Osteocyte (in vitro differentiated cells): Measurements from ENCODE around the gene CHST7. TPM values are rescaled to one million over a fixed set of nuclear protein-coding genes. Genes with fewer than 3 reads are reported as not detected.
A peak's percentile ranks its signal among the peaks of the same experiment; 100 is the strongest.
"Not testable (repeated sequence)": the region's sequence is repeated elsewhere in the genome, so short reads cannot be mapped to it uniquely, and the experiment has no call there.

Experiments used
- DNase-seq: peaks from one replicate; pipeline ENCODE4 v3.0.0; 2021; ENCODE audit warnings: mixed read lengths; ENCODE audit not compliant: unreplicated experiment; ENCODE audit errors: extremely low spot score
- H3K27ac Mint-ChIP-seq: one replicate; pipeline ENCODE4 v1.8.0; 2021; ENCODE audit warnings: mild to moderate bottlenecking, mixed read lengths; ENCODE audit not compliant: unreplicated experiment
- H3K27me3 Mint-ChIP-seq: one replicate; pipeline ENCODE4 v1.8.0; 2021; ENCODE audit warnings: mixed read lengths; ENCODE audit not compliant: unreplicated experiment
- H3K36me3 Mint-ChIP-seq: one replicate; pipeline ENCODE4 v1.8.0; 2021; ENCODE audit warnings: mixed read lengths; ENCODE audit not compliant: unreplicated experiment
- H3K4me1 Mint-ChIP-seq: one replicate; pipeline ENCODE4 v1.8.0; 2021; ENCODE audit warnings: mixed read lengths; ENCODE audit not compliant: unreplicated experiment
- H3K4me3 Mint-ChIP-seq: one replicate; pipeline ENCODE4 v1.8.0; 2021; ENCODE audit warnings: mild to moderate bottlenecking, moderate library complexity, mixed read lengths; ENCODE audit not compliant: unreplicated experiment
- H3K9me3 Mint-ChIP-seq: one replicate; pipeline ENCODE4 v1.8.0; 2021; ENCODE audit warnings: mixed read lengths; ENCODE audit not compliant: unreplicated experiment
- long read RNA-seq: library from polyadenylated mRNA; unstranded; transcript quantifications from one replicate; pipeline ENCODE4 v2.0.0, GENCODE V29; 2021
- total RNA-seq: library from RNA; stranded (reverse); gene quantifications from 2 replicates; pipeline ENCODE4 v1.2.1, GENCODE V29; 2021
- TF ChIP-seq, protein P1 (sequence below): fragments of 200-600 bp; sonication (generic); IDR thresholded peaks from 2 replicates; pipeline ENCODE4 v1.5.0; 2021; ENCODE audit warnings: antibody characterized with exemption, mild to moderate bottlenecking, moderate library complexity

The CHST7 gene
- total RNA-seq, result 14.8 and 16.7 TPM in 2 replicates
- long read RNA-seq, partial matches to known transcripts, result 0 of 3 reads
- long read RNA-seq, other reads (novel, unspliced or antisense), result 0 of 3 reads

GRCh38 chrX:46573331-46573891 is at the start of gene CHST7:
CHST7 (plus strand) TSS chrX:46573765; CDS start chrX:46573932, 167 bp downstream.
- Mint-ChIP-seq H3K27ac (peak within 1 kb of the TSS; percentile 50), H3K36me3 (no peaks in the 10 kb centered on the region), H3K27me3 (no peaks in the 10 kb centered on the region), H3K9me3 (no peaks in the 10 kb centered on the region), H3K4me3 (peak within 1 kb of the TSS; percentile 77), H3K4me1 (peaks cover 23% of the 10 kb centered on the region)
- TF ChIP-seq, protein P1, sequence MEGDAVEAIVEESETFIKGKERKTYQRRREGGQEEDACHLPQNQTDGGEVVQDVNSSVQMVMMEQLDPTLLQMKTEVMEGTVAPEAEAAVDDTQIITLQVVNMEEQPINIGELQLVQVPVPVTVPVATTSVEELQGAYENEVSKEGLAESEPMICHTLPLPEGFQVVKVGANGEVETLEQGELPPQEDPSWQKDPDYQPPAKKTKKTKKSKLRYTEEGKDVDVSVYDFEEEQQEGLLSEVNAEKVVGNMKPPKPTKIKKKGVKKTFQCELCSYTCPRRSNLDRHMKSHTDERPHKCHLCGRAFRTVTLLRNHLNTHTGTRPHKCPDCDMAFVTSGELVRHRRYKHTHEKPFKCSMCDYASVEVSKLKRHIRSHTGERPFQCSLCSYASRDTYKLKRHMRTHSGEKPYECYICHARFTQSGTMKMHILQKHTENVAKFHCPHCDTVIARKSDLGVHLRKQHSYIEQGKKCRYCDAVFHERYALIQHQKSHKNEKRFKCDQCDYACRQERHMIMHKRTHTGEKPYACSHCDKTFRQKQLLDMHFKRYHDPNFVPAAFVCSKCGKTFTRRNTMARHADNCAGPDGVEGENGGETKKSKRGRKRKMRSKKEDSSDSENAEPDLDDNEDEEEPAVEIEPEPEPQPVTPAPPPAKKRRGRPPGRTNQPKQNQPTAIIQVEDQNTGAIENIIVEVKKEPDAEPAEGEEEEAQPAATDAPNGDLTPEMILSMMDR, result peak; percentile 60
- DNase-seq, result peak; percentile 89

DNA sequence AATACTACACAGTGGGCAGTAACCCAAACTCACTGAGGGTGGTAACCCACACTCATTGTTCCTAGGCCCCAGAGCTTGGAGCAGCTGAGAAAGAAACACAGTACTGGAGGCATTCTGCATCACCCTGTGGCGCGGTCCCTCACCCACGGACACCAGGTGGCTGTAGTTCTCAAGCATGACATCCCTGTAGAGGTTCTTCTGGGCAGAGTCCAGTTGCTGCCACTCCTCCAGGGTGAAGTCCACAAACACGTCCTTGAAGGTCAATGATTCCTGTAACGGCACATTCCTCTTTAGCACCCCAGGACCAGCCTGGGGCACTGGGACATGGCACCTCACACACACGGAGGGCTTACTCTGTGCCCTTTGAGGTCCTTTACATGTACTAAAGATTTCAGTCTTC is 44.9 kb upstream of the CHST7 start:
- not testable (repeated sequence) for H3K27ac Mint-ChIP-seq, H3K4me3 Mint-ChIP-seq, H3K27me3 Mint-ChIP-seq, H3K9me3 Mint-ChIP-seq, H3K4me1 Mint-ChIP-seq, H3K36me3 Mint-ChIP-seq
- DNase-seq, result peak; percentile 62

DNA sequence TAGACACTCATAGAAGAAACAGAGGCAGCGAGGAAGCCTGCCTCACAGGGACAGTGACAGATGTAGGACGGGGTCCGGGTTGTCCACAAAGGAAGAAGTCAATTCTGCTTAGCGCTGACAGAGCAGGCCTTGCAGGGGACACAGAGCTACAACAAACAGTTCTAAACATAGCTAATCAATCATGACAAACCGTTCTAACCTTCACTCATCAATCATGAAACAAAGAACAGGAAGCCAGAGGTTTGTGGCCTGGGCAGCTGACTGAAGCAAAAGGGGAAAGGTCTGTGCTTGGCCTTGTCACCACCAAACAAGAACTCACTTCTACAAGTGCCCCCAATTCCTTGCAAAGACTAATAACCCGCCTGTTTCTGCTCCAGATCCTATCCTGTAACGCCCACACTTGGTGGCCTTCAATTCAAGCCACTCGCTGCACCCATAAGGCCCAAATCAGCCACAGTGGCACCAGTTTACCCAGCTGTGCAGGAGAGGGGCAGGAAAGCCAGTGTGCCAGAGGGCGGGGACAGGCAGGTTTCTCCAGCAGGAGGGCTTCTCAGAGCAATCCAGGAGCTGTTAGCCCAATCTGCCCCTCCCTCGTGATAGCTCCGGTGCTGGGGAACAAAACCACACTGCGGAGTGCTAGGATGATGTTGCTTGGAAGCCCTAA is 43.7 kb upstream of the CHST7 start:
- not testable (repeated sequence) for H3K27ac Mint-ChIP-seq, H3K27me3 Mint-ChIP-seq, H3K36me3 Mint-ChIP-seq

GRCh38 chrX:46530404-46530908 is 43.1 kb upstream of the CHST7 start:
- not testable (repeated sequence) for DNase-seq, H3K27me3 Mint-ChIP-seq, H3K36me3 Mint-ChIP-seq, H3K27ac Mint-ChIP-seq, H3K4me1 Mint-ChIP-seq, H3K4me3 Mint-ChIP-seq, H3K9me3 Mint-ChIP-seq

More for the DNA sequence above, 43.7 kb upstream of the CHST7 start:
- not testable (repeated sequence) for H3K4me1 Mint-ChIP-seq, H3K4me3 Mint-ChIP-seq, H3K9me3 Mint-ChIP-seq
- peak; percentile 73 for DNase-seq

GRCh38 chrX:46531442-46531841 is 42.1 kb upstream of the CHST7 start:
- Mint-ChIP-seq H3K4me3 (no peak overlapping the region), H3K27ac (no peak overlapping the region), H3K36me3 (peaks cover 6% of the 10 kb centered on the region), H3K9me3 (no peaks in the 10 kb centered on the region), H3K27me3 (no peaks in the 10 kb centered on the region), H3K4me1 (no peaks in the 10 kb centered on the region)
- DNase-seq, result peak; percentile 27
- TF ChIP-seq, protein P1, result no peak

DNA sequence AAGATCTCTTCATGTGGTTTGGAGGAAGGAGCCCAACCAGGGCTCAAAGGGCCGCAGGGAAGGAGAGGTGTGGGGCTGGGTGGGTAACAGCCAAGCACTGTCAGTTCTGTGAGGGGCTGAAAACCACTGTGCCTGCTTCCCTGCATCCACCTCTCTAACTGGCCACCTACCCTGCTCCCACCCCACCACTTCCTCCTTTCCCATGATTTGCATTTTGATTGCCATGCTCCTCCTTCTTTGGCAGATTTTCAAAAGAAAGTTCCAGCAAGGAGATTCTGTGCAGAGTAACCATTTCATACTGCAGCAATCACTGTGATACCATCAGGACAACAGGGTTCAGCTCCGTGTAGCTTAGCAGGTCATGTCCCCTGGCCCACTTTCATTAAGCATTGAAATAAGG is 30.1 kb upstream of the CHST7 start:
- Mint-ChIP-seq H3K36me3 (peaks cover 5% of the 10 kb centered on the region), H3K27me3 (no peaks in the 10 kb centered on the region), H3K4me1 (peaks cover 25% of the 10 kb centered on the region), H3K9me3 (no peaks in the 10 kb centered on the region), H3K27ac (no peak overlapping the region), H3K4me3 (no peak overlapping the region)
- TF ChIP-seq, protein P1, result no peak
- DNase-seq, result no peak

GRCh38 chrX:46544527-46544926 is 29.0 kb upstream of the CHST7 start:
- DNase-seq, H3K36me3 Mint-ChIP-seq, H3K27me3 Mint-ChIP-seq, H3K9me3 Mint-ChIP-seq: not testable (repeated sequence)
- peaks cover 26% of the 10 kb centered on the region for H3K4me1 Mint-ChIP-seq
- peak overlapping the region; percentile 98 for H3K27ac Mint-ChIP-seq
- H3K4me3 Mint-ChIP-seq, result peak overlapping the region; percentile 95
